ENCODE measurements around the gene MAGEA9B. TPM values are rescaled to one million over a fixed set of nuclear protein-coding genes. Genes with fewer than 3 reads are reported as not detected.
A peak's percentile ranks its signal among the peaks of the same experiment; 100 is the strongest.
"Not testable (repeated sequence)": the region's sequence is repeated elsewhere in the genome, so short reads cannot be mapped to it uniquely, and the experiment has no call there.

Gene MAGEA9B, protein sequence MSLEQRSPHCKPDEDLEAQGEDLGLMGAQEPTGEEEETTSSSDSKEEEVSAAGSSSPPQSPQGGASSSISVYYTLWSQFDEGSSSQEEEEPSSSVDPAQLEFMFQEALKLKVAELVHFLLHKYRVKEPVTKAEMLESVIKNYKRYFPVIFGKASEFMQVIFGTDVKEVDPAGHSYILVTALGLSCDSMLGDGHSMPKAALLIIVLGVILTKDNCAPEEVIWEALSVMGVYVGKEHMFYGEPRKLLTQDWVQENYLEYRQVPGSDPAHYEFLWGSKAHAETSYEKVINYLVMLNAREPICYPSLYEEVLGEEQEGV
- total RNA-seq: not detected
- long read RNA-seq: 0 reads

DNA sequence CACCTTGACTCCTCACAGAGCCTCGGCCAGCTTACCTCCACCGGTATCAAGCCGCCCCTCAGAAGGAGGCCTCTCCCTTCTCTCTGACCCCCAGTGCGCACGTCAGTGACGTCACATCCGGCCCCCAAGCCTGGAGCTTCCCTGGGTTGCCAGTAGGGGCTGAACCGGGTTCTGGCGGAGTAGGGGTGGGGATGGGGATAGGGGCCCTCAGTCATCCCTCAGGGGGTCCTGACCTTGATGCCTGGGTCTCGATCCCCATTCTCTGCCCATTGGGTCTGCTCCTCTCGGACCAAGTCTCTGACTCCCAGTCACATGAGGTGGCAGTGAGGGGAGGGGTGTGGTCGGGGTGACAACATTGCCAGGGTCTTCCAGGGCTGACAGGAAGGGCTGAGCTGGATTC lies at the start of gene MAGEA9B:
TSS of gene MAGEA9B (minus strand) at position 101 of the 400 bp plus-strand sequence. CDS start 4,280 bp downstream, outside the sequence.
- ATAC-seq (ENCODE audit: poor library complexity); intact Hi-C loops (cut with DNase I); DNase-seq: not testable (repeated sequence)

DNA sequence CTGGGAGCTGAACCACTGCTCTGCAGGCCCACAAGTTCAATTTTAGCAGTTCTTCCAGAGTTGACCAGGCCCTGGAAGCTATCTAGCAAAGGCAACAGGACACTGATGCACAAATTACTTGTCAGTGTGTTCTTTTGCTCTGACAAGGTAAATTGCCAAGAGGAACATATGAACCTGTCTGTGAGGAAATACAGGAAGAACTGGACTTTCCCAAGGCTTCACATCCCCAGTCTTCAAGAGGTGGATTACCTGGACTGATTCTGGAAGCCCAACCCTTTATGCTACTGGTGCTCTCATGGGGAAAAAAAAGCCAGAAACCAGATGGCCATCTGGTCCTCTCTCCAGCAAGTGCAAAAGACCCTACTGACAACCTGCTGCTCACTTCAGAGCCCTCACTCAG lies 46.3 kb upstream of the MAGEA9B start:
- DNase-seq: no peak
- intact Hi-C loops (cut with DNase I): no loop called here

DNA sequence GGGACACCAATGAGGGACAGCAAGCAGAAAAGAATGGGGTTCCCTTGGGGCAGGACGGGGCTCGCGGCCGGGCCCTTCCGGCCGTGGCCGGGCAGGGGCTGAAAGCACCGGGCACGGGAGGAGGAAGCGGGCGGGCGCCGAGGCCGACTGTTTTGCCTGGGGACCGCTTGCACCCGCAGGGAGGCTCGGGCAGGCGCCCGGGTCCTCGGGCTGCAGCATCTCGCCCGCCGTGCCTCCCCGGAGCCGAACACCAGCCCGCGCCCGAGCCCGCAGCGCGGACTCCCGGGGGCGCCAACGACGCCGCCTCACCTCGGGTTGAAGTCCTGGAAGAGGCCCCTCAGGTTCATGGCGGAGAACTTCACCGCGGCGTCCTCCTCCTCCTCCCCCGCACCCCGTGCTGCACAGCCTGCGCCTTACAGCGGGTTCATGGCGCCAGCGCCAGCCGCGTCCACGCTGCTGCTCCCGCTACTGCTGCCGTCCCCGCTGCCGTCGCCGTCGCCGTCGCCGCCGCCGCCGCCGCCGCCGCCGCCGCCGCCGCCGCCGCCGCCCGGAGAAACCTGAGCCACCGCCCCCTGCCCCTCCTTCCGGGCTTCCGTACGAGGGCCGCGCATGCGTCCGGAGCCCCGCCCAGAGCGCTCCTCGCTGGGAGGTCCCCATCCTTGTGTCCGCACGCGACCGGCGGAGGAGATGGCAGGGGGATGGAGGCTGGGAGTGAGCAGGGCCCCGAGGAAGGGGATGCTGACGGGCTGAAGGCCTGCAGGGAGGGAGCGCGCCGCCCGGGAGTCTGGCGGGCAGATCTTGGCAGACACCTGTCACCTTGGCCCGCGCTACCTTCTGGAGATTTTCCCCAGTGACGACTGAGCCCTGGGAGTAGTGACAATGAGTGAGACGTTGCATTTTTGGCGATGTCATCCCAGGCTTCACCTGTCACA lies 44.2 kb upstream of the MAGEA9B start, which contains the start of gene TMEM185A:
TSS of gene TMEM185A (minus strand) at position 559 of the 932 bp plus-strand sequence. CDS start at position 347, 212 bp downstream.
- ATAC-seq (ENCODE audit: poor library complexity): peak; percentile 92
- intact Hi-C loops (cut with DNase I): no loop called here
- DNase-seq: peak; percentile 82

More for the DNA sequence above, 46.3 kb upstream of the MAGEA9B start:
- no peak for ATAC-seq (ENCODE audit: poor library complexity)

DNA sequence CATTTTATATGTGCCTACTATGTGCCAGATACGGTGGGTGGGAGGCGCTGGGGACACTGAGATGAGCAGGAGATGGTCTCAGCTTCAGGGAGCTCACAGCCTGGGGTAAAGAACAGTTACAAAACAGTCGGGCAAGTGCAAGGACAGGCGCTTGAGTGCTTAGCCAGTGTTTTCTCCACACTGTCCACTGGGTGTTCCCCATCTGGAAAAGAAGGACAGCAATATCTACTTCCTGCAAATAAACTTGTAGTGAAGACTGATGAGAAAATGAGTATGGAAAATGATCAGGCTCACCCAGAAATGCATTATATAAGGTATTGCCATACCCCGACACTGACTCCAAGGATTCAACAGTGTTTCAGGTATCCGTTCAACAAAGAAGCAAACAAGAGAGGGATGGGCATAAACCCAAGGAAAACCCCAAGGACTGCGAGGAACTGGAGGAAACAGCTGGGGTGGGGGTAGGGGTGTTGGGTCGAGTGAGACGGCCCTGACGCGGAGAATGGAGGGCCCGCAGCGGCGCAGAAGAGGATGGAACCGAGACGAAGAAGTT lies 43.5 kb upstream of the MAGEA9B start:
- DNase-seq (no peak), ATAC-seq (ENCODE audit: poor library complexity) (peak; percentile 89)
- intact Hi-C loops (cut with DNase I): no loop called here

DNA sequence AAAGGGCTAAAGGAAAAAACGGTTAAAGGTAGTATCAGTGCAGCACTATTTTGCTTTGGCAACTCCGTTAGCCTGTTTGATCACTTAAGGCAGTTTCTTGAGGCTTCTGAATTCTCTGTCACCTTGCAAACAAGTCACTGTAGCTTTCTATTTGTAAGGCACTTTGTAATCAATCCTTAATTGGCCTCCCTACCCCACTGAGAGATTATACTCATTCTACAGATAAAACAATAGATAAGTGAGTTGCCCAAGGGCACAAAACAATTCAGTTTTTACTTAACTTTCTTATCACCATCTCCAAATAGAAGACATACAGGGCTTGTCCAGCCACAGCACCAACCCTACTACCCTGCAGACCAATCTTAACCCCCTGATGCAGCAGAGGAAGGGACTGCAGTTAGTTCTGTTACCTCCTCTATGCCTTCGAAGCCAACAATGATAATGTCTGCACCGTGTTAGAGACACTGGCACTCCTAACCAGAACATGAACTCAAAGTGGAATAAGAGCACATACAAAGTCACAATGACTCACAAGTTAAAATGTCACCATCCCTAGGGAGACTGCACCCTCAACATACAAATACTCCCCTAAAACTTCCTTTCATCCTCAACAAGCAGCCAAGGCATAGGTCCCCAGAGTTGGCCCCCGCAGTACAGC lies 42.6 kb upstream of the MAGEA9B start:
- no peak for ATAC-seq (ENCODE audit: poor library complexity)
- DNase-seq: no peak
- intact Hi-C loops (cut with DNase I): no loop called here

DNA sequence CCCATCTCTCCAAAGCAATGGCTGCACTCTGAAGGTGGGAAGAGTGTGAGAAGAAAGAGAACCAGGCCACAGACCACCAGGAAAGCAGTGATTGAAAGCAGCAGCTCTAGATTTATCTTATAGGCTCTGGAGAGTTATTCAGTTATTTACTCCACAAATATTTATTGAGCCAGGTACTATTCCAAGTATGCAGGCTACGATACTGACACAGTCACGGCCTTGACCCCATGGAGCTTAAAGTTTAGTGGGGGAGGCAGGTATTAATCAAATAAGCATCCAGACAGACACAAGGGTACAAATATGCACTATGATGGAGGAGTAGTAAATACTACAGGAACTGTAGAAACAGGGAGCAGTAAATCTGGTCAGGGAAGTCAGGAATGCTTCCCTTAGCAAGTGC lies 41.5 kb upstream of the MAGEA9B start:
- intact Hi-C loops (cut with DNase I): no loop called here
- DNase-seq: no peak
- no peak for ATAC-seq (ENCODE audit: poor library complexity)

DNA sequence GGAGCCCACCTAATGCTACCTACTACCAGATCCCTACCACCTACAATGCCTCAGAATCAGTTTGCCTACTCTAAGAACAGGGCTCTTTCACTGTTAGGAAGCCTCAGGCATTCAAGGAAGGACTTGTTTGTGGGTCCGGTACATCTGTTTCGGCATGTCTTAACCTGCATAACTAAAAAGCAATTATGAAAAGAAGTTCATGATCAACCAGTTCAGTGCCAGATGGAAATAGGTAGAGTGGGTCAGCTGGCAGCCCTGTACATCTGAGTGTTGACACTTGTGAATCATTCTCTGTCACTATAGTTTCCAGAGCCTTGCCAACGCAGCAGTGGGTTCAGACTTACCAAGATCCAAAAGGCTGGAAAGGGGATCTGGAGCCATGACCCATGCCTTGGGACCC lies 41.0 kb upstream of the MAGEA9B start:
- no peak for ATAC-seq (ENCODE audit: poor library complexity)
- no peak for DNase-seq
- intact Hi-C loops (cut with DNase I): no loop called here

DNA sequence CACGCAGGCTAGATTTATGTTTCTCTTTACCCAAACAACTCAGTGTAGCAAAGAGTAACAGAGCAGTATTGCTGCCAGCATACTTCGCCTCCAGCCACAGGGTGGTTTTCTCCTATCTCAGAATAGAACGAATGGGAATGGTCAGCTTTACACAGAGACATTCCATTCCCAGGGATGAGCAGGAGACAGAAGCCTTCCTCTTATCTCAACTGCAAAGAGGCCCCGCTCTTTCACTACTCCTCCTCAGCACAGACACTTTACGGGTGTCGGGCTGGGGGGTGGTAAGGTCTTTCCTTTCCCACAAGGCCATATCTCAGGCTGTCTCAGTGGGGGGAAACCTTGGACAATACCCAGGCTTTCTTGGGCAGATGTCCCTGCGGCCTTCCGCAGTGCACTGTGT lies 39.6 kb upstream of the MAGEA9B start:
- ATAC-seq (ENCODE audit: poor library complexity): not testable (repeated sequence)

DNA sequence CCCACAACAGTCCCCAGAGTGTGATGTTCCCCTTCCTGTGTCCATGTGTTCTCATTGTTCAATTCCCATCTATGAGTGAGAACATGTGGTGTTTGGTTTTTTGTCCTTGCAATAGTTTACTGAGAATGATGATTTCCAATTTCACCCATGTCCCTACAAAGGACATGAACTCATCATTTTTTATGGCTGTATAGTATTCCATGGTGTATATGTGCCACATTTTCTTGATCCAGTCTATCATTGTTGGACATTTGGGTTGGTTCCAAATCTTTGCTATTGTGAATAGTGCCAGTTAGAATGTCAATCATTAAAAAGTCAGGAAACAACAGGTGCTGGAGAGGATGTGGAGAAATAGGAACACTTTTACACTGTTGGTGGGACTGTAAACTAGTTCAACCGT lies 32.4 kb upstream of the MAGEA9B start:
- not testable (repeated sequence) for ATAC-seq (ENCODE audit: poor library complexity)

More for the DNA sequence above, 39.6 kb upstream of the MAGEA9B start:
- intact Hi-C loops (cut with DNase I); DNase-seq: not testable (repeated sequence)

DNA sequence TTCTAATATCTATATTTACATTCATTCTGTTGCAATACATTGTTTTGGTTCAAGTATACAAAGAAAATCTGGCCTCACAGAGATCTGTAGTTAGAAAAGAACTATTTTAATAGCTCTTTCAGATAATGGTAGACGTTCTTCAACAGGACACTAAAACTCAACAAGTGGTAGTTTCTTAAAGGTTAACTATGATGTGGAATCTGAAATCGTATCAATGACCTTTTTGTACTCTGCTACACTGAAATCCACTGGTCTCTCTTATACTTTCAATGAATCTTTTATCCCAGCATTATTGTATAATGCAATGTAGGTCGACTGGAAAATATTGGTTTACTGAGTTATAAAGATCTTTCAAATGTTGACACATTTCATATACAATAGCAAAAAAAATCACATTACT lies 31.6 kb upstream of the MAGEA9B start:
- DNase-seq (no peak), ATAC-seq (ENCODE audit: poor library complexity) (no peak)
- intact Hi-C loops (cut with DNase I): no loop called here

More for the DNA sequence above, 32.4 kb upstream of the MAGEA9B start:
- intact Hi-C loops (cut with DNase I); DNase-seq: not testable (repeated sequence)

DNA sequence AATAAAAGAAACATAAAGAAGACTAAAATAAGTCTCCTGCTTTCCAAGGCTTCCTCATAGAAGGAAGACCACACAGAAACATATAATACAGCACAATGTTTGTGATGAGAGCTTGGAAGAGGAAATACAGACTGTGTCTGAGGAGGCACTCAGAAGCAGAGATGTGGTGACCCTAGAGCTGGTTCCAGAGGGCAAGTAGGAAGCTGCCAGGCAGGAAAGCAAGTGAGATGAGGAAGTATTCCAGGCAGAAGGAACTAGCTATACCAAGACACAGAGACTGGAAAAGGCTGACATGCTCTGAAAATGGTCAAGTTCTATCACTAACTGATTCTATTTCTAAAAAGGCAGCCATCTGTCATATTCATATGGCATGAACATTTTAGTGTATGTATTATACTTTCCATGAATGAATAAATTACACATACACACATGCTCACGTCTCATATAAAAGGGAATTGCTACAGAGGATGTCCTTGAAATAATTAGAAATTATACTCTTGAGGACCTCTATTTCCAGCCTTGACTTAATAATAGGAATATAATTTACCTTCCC lies 24.4 kb upstream of the MAGEA9B start:
- intact Hi-C loops (cut with DNase I): no loop called here
- ATAC-seq (ENCODE audit: poor library complexity) (no peak), DNase-seq (no peak)

DNA sequence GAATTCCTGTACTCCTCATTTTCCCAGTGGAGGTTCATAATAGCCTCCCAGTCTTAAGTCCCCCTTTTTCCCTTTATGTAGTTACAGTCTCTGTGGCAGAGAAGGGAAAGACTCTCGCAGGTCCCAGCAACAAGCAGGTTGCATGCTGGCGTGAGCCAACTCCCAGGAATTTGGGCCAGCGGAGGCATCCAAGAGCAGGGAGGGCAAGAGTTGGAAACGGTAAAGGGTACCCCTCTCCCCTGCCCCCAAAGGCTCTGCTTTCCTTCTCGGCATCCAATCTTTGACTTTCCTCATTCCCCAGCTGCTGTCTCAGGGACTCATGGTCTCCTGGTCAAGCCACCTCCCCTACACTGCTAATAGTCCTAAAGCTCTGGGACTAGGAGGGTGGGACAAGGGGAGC lies 23.3 kb upstream of the MAGEA9B start:
- intact Hi-C loops (cut with DNase I): no loop called here
- ATAC-seq (ENCODE audit: poor library complexity): no peak
- no peak for DNase-seq

DNA sequence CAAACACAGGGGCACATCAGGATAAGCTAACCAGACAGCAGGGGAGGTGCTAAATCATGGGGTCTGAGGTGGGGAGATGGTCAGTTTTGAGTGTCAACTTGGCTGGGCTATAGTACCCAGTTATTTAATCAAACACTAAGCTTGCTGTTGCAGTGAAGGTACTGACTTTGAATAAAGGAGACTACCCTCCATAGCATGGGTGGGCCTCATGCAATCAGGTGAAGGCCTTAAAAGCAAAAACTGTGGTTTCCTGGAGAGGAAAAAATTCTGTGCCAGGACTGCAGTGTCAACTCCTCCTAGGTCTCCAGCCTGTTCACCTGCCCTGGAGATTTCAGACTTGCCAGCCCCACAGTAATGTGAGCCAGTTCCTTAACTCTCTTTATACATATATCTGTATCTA lies 20.4 kb upstream of the MAGEA9B start:
- intact Hi-C loops (cut with DNase I): no loop called here
- no peak for ATAC-seq (ENCODE audit: poor library complexity)

DNA sequence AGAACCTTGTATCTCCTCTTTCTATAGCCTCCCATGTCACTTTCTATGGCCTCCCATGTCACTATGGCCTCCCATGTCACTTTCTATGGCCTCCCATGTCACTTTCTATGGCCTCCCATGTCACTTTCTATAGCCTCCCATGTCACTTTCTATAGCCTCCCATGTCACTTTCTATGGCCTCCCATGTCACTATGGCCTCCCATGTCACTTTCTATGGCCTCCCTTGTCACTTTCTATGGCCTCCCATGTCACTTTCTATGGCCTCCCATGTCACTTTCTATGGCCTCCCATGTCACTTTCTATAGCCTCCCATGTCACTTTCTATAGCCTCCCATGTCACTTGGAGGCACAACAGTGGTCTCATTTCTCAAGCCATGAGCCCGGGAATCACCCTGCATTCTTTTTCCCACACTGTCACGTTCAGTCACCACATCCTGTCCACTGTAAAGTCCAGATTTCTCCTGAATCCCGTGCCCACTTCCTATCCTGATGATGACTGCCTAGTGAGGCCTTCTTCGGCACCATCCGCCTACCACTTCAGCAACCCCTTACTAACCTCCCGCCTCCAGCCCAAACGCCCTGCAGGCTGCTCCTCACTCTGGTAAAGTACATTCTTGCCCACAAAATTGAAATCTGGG lies 18.1 kb upstream of the MAGEA9B start:
- DNase-seq; ATAC-seq (ENCODE audit: poor library complexity); intact Hi-C loops (cut with DNase I): not testable (repeated sequence)

More for the DNA sequence above, 20.4 kb upstream of the MAGEA9B start:
- no peak for DNase-seq

DNA sequence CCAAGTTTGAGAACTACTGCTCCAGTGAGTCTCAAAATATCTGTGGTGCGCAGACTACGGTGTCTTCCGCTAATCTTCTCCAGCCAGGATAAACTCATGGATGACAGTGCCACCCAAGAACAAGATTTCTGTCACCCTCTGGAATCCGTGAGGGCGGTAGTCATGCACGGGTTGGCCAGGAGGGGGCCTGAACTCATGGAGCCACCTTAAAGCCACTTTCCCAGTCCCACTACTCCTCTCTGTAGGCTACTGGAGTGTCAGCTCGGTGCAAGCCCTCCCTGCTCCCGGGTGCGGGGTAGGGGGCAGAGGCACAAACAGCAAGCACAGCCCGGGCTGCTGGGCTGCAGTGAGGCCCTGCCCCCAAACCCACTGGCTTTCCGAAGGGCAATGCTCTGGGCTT lies 11.3 kb upstream of the MAGEA9B start:
- intact Hi-C loops (cut with DNase I); DNase-seq; ATAC-seq (ENCODE audit: poor library complexity): not testable (repeated sequence)

DNA sequence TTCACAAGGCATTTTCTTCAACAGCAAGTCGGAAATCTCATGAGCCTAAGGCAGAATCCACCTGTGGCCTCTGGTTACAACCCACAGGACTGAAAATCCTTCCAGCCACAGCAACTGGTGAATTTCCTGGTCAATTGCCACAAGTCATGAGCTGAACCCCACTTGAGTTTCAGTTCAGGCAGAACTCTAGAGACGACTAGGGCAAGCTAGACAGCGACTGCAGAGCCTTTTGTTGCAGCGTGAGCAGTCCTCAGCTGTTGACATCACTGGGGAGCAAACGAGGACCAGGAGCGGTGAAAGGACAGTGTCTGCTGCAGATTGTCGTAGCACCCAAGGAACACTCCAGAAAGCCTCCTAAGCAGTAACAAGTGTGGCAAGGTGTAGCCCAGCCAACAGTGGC lies 8.7 kb upstream of the MAGEA9B start:
- intact Hi-C loops (cut with DNase I); ATAC-seq (ENCODE audit: poor library complexity): not testable (repeated sequence)

DNA sequence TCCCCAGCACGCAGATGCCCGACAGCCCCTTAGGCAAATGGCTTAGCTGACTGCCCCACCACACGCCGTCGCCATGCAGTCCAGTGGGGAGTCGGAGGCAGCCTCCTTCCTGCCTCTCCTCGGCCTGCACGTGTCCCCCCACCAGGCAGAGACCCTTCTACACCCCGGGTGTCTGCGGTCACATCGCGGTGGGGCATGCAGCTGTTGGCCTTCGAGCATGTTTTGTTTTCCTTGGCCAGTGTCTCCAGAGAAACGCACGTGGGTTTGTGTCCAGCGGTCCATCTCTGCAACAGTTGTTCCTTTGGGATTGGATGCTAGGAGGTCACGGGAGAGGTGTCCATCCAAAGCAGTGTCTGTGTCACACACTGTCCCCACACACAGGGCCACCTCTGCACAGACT lies 8.0 kb upstream of the MAGEA9B start, which contains the start of gene HSFX2:
TSS of gene HSFX2 (minus strand) at position 101 of the 400 bp plus-strand sequence. CDS start 614 bp downstream, outside the sequence.
- ATAC-seq (ENCODE audit: poor library complexity); DNase-seq; intact Hi-C loops (cut with DNase I): not testable (repeated sequence)

More for the DNA sequence above, 8.7 kb upstream of the MAGEA9B start:
- not testable (repeated sequence) for DNase-seq

Measured in Right ventricle myocardium superior (tissue), 1 donor.